ENCODE measurements around the gene TECR. TPM values are rescaled to one million over a fixed set of nuclear protein-coding genes. Genes with fewer than 3 reads are reported as not detected.

TECR gene
- total and polyA plus RNA-seq, 2 of the 13 experiments (the other 11 are each of a cell fraction or from before 2014, with no cell fraction given) = 54.9 to 121 TPM

DNA sequence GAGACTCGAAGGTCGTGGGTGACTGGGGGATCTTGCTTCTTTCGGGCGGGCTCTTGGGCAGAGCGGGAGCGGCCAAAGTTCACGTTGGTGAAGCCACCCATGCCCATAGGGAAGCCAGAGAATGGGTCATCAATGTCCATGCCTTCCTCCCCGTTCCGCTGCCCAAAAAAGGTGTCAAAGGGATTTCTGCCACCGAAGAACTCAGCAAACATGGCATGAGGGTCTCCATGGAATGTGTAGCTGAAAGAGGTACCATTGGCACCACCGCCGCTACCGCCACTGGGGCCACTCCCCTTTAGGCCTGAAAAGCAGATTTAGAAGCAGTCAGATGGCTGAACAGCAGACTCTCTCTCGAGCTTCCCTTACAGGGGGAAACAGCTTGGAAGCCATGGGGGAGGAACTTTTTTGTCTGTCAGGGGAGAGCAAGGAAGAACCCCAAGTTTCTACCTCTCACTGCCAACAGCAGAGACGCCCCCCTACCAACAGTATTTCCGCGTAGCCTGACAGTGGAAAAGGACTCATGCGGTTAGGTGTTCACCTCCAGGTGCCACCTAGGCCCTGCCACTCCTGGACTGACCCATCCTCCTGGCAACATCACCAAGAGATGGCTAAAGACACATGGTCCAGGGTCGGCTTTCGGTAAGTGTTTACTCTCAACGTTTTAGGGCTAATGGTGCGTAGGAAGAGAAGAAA lies 12.5 kb upstream of the TECR start (continued):
- TF ChIP-seq, protein P1, sequence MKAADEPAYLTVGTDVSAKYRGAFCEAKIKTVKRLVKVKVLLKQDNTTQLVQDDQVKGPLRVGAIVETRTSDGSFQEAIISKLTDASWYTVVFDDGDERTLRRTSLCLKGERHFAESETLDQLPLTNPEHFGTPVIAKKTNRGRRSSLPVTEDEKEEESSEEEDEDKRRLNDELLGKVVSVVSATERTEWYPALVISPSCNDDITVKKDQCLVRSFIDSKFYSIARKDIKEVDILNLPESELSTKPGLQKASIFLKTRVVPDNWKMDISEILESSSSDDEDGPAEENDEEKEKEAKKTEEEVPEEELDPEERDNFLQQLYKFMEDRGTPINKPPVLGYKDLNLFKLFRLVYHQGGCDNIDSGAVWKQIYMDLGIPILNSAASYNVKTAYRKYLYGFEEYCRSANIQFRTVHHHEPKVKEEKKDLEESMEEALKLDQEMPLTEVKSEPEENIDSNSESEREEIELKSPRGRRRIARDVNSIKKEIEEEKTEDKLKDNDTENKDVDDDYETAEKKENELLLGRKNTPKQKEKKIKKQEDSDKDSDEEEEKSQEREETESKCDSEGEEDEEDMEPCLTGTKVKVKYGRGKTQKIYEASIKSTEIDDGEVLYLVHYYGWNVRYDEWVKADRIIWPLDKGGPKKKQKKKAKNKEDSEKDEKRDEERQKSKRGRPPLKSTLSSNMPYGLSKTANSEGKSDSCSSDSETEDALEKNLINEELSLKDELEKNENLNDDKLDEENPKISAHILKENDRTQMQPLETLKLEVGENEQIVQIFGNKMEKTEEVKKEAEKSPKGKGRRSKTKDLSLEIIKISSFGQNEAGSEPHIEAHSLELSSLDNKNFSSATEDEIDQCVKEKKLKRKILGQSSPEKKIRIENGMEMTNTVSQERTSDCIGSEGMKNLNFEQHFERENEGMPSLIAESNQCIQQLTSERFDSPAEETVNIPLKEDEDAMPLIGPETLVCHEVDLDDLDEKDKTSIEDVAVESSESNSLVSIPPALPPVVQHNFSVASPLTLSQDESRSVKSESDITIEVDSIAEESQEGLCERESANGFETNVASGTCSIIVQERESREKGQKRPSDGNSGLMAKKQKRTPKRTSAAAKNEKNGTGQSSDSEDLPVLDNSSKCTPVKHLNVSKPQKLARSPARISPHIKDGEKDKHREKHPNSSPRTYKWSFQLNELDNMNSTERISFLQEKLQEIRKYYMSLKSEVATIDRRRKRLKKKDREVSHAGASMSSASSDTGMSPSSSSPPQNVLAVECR (CRISPR knock-in tag; IDR thresholded peaks at IDR 0.05; ENCODE audit: borderline replicate concordance) = peak; percentile 42; the same call in 1 of the 2 replicates
- TF ChIP-seq ZSCAN31 (CRISPR knock-in tag; IDR thresholded peaks at IDR 0.05; ENCODE audit: low read depth) (0 out of 2 replicates have a peak, but pooled peaks have one; percentile 17), ZNF275 (CRISPR knock-in tag; IDR thresholded peaks at IDR 0.05; ENCODE audit: borderline replicate concordance) (no peak), KLF13 (CRISPR knock-in tag; IDR thresholded peaks at IDR 0.05) (no peak), SAP130 (CRISPR knock-in tag; IDR thresholded peaks at IDR 0.05; ENCODE audit: low read depth) (0 out of 2 replicates have a peak, but pooled peaks have one; percentile 32), THYN1 (CRISPR knock-in tag; IDR thresholded peaks at IDR 0.05; ENCODE audit: borderline replicate concordance, low read depth) (no peak), ZNF772 (CRISPR knock-in tag; IDR thresholded peaks at IDR 0.05) (0 out of 2 replicates have a peak, but pooled peaks have one; percentile 40), ZNF292 (CRISPR knock-in tag; IDR thresholded peaks at IDR 0.05; ENCODE audit: borderline replicate concordance, low read depth) (peak; percentile 36; the same call in 1 of the 2 replicates), ZNF605 (CRISPR knock-in tag; IDR thresholded peaks at IDR 0.05) (no peak), ZNF329 (CRISPR knock-in tag; IDR thresholded peaks at IDR 0.05; ENCODE audit: low read depth) (0 out of 2 replicates have a peak, but pooled peaks have one; percentile 29)
- TF ChIP-seq, protein P2, sequence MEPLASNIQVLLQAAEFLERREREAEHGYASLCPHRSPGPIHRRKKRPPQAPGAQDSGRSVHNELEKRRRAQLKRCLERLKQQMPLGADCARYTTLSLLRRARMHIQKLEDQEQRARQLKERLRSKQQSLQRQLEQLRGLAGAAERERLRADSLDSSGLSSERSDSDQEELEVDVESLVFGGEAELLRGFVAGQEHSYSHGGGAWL (CRISPR knock-in tag; IDR thresholded peaks at IDR 0.05) = 0 out of 2 replicates have a peak, but pooled peaks have one; percentile 41
- TF ChIP-seq, protein P3, sequence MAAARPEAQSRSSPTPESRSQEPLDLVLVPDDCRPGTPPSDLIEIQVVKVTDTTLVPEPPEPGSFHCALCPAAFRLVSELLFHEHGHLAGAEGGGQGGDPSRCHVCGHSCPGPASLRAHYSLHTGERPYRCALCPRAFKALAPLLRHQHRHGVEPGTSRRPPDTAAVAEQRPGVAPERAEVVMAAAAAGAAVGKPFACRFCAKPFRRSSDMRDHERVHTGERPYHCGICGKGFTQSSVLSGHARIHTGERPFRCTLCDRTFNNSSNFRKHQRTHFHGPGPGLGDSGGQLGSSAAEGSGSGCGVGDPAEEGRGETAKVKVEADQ (CRISPR knock-in tag; IDR thresholded peaks at IDR 0.05; ENCODE audit: borderline replicate concordance) = no peak
- TF ChIP-seq, protein P4, sequence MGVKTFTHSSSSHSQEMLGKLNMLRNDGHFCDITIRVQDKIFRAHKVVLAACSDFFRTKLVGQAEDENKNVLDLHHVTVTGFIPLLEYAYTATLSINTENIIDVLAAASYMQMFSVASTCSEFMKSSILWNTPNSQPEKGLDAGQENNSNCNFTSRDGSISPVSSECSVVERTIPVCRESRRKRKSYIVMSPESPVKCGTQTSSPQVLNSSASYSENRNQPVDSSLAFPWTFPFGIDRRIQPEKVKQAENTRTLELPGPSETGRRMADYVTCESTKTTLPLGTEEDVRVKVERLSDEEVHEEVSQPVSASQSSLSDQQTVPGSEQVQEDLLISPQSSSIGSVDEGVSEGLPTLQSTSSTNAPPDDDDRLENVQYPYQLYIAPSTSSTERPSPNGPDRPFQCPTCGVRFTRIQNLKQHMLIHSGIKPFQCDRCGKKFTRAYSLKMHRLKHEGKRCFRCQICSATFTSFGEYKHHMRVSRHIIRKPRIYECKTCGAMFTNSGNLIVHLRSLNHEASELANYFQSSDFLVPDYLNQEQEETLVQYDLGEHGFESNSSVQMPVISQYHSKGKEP (CRISPR knock-in tag; IDR thresholded peaks at IDR 0.05) = no peak
- TF ChIP-seq, protein P5, sequence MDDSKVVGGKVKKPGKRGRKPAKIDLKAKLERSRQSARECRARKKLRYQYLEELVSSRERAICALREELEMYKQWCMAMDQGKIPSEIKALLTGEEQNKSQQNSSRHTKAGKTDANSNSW (CRISPR knock-in tag; IDR thresholded peaks at IDR 0.05; ENCODE audit: borderline replicate concordance) = no peak
- TF ChIP-seq, protein P6, sequence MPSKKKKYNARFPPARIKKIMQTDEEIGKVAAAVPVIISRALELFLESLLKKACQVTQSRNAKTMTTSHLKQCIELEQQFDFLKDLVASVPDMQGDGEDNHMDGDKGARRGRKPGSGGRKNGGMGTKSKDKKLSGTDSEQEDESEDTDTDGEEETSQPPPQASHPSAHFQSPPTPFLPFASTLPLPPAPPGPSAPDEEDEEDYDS (CRISPR knock-in tag; IDR thresholded peaks at IDR 0.05) = 0 out of 2 replicates have a peak, but pooled peaks have one; percentile 19
